Neuron (in vitro differentiated cells): ENCODE measurements around the gene MEIOSIN.
A peak's percentile ranks its signal among the peaks of the same experiment; 100 is the strongest.
"Not testable (repeated sequence)": the region's sequence is repeated elsewhere in the genome, so short reads cannot be mapped to it uniquely, and the experiment has no call there.

Experiments
- H2AFZ ChIP-seq: one replicate; pipeline ENCODE4 v1.6.1; 2013; ENCODE audit warnings: low read depth, mild to moderate bottlenecking, inconsistent platforms, low read length, moderate library complexity
- H3K27me3 ChIP-seq: one replicate; pipeline ENCODE4 v1.6.1; 2013; ENCODE audit warnings: low read length; ENCODE audit not compliant: insufficient read depth
- H3K36me3 ChIP-seq: one replicate; pipeline ENCODE4 v1.6.1; 2013; ENCODE audit warnings: low read length; ENCODE audit not compliant: insufficient read depth
- H3K4me1 ChIP-seq: one replicate; pipeline ENCODE4 v1.6.1; 2013; ENCODE audit warnings: low read length; ENCODE audit not compliant: insufficient read depth
- H3K4me3 ChIP-seq: 2 replicates; pipeline ENCODE4 v1.5.1; 2013; ENCODE audit warnings: mild to moderate bottlenecking, low read length, moderate library complexity
- H3K9me3 ChIP-seq: one replicate; pipeline ENCODE4 v1.6.1; 2013; ENCODE audit warnings: low read length

Gene MEIOSIN

GRCh38 chr19:45793178-45793564 is 59.9 kb downstream of the MEIOSIN start:
- peaks cover 21% of the 10 kb centered on the region for H3K4me1 ChIP-seq
- peaks cover 23% of the 10 kb centered on the region for H3K36me3 ChIP-seq
- peak overlapping the region; percentile 37 for H3K4me3 ChIP-seq
- no peaks in the 10 kb centered on the region for H3K9me3 ChIP-seq
- no peaks in the 10 kb centered on the region for H3K27me3 ChIP-seq
- H2AFZ ChIP-seq: peak overlapping the region; percentile 44

- Histone ChIP-seq H3K9me3 (no peaks in the 10 kb centered on the region), H3K4me1 (peaks cover 21% of the 10 kb centered on the region), H3K36me3 (peaks cover 16% of the 10 kb centered on the region), H3K4me3 (no peak overlapping the region), H3K27me3 (no peaks in the 10 kb centered on the region), H2AFZ (no peak overlapping the region)
Observed at GRCh38 chr19:45793876-45794275, 60.6 kb downstream of the MEIOSIN start.

GRCh38 chr19:45794627-45795026 is 61.4 kb downstream of the MEIOSIN start:
- Histone ChIP-seq H3K9me3 (no peaks in the 10 kb centered on the region), H3K36me3 (peaks cover 9% of the 10 kb centered on the region), H2AFZ (no peak overlapping the region), H3K27me3 (no peaks in the 10 kb centered on the region), H3K4me1 (peaks cover 23% of the 10 kb centered on the region), H3K4me3 (no peak overlapping the region)

GRCh38 chr19:45798995-45799517 is 65.8 kb downstream of the MEIOSIN start:
- no peak overlapping the region for H2AFZ ChIP-seq

GRCh38 chr19:45799541-45799940 is 66.3 kb downstream of the MEIOSIN start:
- H3K36me3 ChIP-seq, H2AFZ ChIP-seq, H3K27me3 ChIP-seq, H3K4me1 ChIP-seq, H3K9me3 ChIP-seq, H3K4me3 ChIP-seq: not testable (repeated sequence)

More at GRCh38 chr19:45798995-45799517, 65.8 kb downstream of the MEIOSIN start:
- H3K9me3 ChIP-seq: no peaks in the 10 kb centered on the region
- H3K27me3 ChIP-seq: peaks cover 3% of the 10 kb centered on the region
- H3K36me3 ChIP-seq: no peaks in the 10 kb centered on the region
- H3K4me1 ChIP-seq: peaks cover 4% of the 10 kb centered on the region
- no peak overlapping the region for H3K4me3 ChIP-seq

- Histone ChIP-seq H3K9me3 (no peaks in the 10 kb centered on the region), H3K4me3 (no peak overlapping the region), H3K27me3 (peaks cover 3% of the 10 kb centered on the region), H3K4me1 (peaks cover 4% of the 10 kb centered on the region), H2AFZ (no peak overlapping the region), H3K36me3 (no peaks in the 10 kb centered on the region)
Observed at GRCh38 chr19:45800070-45800553, 66.9 kb downstream of the MEIOSIN start.

- no peak overlapping the region for H2AFZ ChIP-seq
- H3K4me1 ChIP-seq: peaks cover 2% of the 10 kb centered on the region
- no peaks in the 10 kb centered on the region for H3K36me3 ChIP-seq
- no peaks in the 10 kb centered on the region for H3K9me3 ChIP-seq
- no peak overlapping the region for H3K4me3 ChIP-seq
- peaks cover 3% of the 10 kb centered on the region for H3K27me3 ChIP-seq
Observed at GRCh38 chr19:45801603-45802175, 68.5 kb downstream of the MEIOSIN start.

- no peaks in the 10 kb centered on the region for H3K4me1 ChIP-seq
- H3K4me3 ChIP-seq: no peak overlapping the region
- H3K36me3 ChIP-seq: no peaks in the 10 kb centered on the region
- H2AFZ ChIP-seq: no peak overlapping the region
- H3K9me3 ChIP-seq: no peaks in the 10 kb centered on the region
- peaks cover 3% of the 10 kb centered on the region for H3K27me3 ChIP-seq
Observed at GRCh38 chr19:45804140-45804958, 71.1 kb downstream of the MEIOSIN start.

- no peak overlapping the region for H3K4me3 ChIP-seq
- peaks cover 3% of the 10 kb centered on the region for H3K27me3 ChIP-seq
- H2AFZ ChIP-seq: no peak overlapping the region
- H3K9me3 ChIP-seq: no peaks in the 10 kb centered on the region
- H3K36me3 ChIP-seq: no peaks in the 10 kb centered on the region
- H3K4me1 ChIP-seq: peaks cover 5% of the 10 kb centered on the region
Observed at GRCh38 chr19:45804959-45805230, 71.7 kb downstream of the MEIOSIN start.

GRCh38 chr19:45805719-45806118 is 72.5 kb downstream of the MEIOSIN start:
- peaks cover 3% of the 10 kb centered on the region for H3K27me3 ChIP-seq
- no peaks in the 10 kb centered on the region for H3K36me3 ChIP-seq
- no peak overlapping the region for H2AFZ ChIP-seq
- peaks cover 5% of the 10 kb centered on the region for H3K4me1 ChIP-seq
- no peaks in the 10 kb centered on the region for H3K9me3 ChIP-seq
- no peak overlapping the region for H3K4me3 ChIP-seq

GRCh38 chr19:45809643-45810159 is 76.5 kb downstream of the MEIOSIN start:
- Histone ChIP-seq H2AFZ (no peak overlapping the region), H3K4me1 (peaks cover 5% of the 10 kb centered on the region), H3K36me3 (no peaks in the 10 kb centered on the region), H3K9me3 (no peaks in the 10 kb centered on the region), H3K4me3 (no peak overlapping the region), H3K27me3 (no peaks in the 10 kb centered on the region)

- Histone ChIP-seq H3K4me3 (no peak overlapping the region), H3K36me3 (no peaks in the 10 kb centered on the region), H3K27me3 (no peaks in the 10 kb centered on the region), H2AFZ (no peak overlapping the region), H3K9me3 (no peaks in the 10 kb centered on the region), H3K4me1 (peaks cover 14% of the 10 kb centered on the region)
Observed at GRCh38 chr19:45812297-45812696, 79.1 kb downstream of the MEIOSIN start.
